Pancreas (tissue), 10 donors: Measurements from ENCODE around the gene C12orf54. TPM values are rescaled to one million over a fixed set of nuclear protein-coding genes. Genes with fewer than 3 reads are reported as not detected.
A peak's percentile ranks its signal among the peaks of the same experiment; 100 is the strongest.
"Not testable (repeated sequence)": the region's sequence is repeated elsewhere in the genome, so short reads cannot be mapped to it uniquely, and the experiment has no call there.

Experiments used
- ATAC-seq, 4 donors: fragments of 200-7000 bp; cut with Tn5 transposase; one replicate each; pipeline versions ENCODE4 v1.8.0 to v1.9.1; 2020; ENCODE audit warnings: mild to moderate bottlenecking in 4 of 4, moderate library complexity in 4 of 4
- DNase-seq, 6 donors: peaks; one replicate each; pipeline ENCODE4 v3.0.0-alpha.2; 2020
- FAIRE-seq: peaks from 2 replicates; lab custom pipeline; 2012; peaks lifted over from hg19 to GRCh38; lab: Jason Lieb, UNC
- H3K27ac ChIP-seq, 4 donors: fragments of 200-600 bp; sonication (generic); 1 replicate in 3 of 4; 2 replicates in 1 of 4; pipeline versions ENCODE4 v1.5.0 to v1.8.0; 2020
- H3K27me3 ChIP-seq, 4 donors: fragments of 200-600 bp; one replicate each; pipeline ENCODE4 v1.8.0; 2021
- H3K36me3 ChIP-seq, 3 donors: fragments of 200-600 bp; sonication (generic) in 1 of 3; one replicate each; pipeline versions ENCODE4 v1.5.0 to v1.8.0; 2020 to 2021
- H3K4me1 ChIP-seq, 3 donors: fragments of 200-600 bp; one replicate each; pipeline ENCODE4 v1.8.0; 2021
- H3K4me3 ChIP-seq, 4 donors: fragments of 200-600 bp; sonication (generic) in 2 of 4; one replicate each; pipeline versions ENCODE4 v1.5.0 to v1.8.0; 2020 to 2021
- H3K9me3 ChIP-seq, 4 donors: fragments of 200-600 bp; one replicate each; pipeline ENCODE4 v1.8.0; 2021
- WGBS, 2 donors: extraction: QIAGEN DNeasy Blood & Tissue Kit; methylation state at CpG; one replicate each; pipeline ENCODE4 v1.1.7; 2013; 5-methylcytosine and 5-hydroxymethylcytosine counted together
- intact Hi-C, 3 donors: fragments of 100-400 bp; cut with DNase I; formaldehyde crosslinking; loops; one replicate each; pipeline versions ENCODE4 v1.11.1 to v1.14.2; 2022
- polyA plus RNA-seq, 2 donors: library from polyadenylated mRNA; stranded (reverse); fragments of 200-250 nt; gene quantifications; one replicate each; pipeline ENCODE4 v1.2.3, GENCODE V29; 2013
- total RNA-seq, 6 donors: library from RNA; stranded (reverse); fragmentation: NEBNext Ultra II Directional in 4 of 6; extraction: Animal tissue kit (Norgen Biotek cat#: 25700) in 4 of 6; gene quantifications; one replicate each; pipeline versions ENCODE4 v1.2.1 to v1.2.4, GENCODE V29; 2021 to 2023
- TF ChIP-seq, protein P1 (sequence below), 4 donors: fragments of 200-600 bp; sonication (generic) in 3 of 4; IDR thresholded peaks; one replicate each; pipeline versions ENCODE4 v1.5.0 to v1.8.0; 2021; ENCODE audit warnings: antibody characterized with exemption in 4 of 4
- donor health status: healthy with polysubstance abuse.
- donor health status: DM: no; HTN: no; CAD: no; lungs with moderate emphysema.
- donor health status: DM: no; HTN: no; CAD: no.
- donor health status: control.
- donor health status: control.
- donor health status: Bipolar disorder and iron deficiency.
- donor health status: DM: yes; HTN: yes; CAD: no.
- donor health status: DM: no; HTN: no; CAD: no.
- donor health status: DM: no; HTN: no; CAD: no.
- donor health status: DM: yes; HTN: yes; CAD: no.

The C12orf54 gene
- total and polyA plus RNA-seq, 8 donors: 0.61 to 0.77 TPM; not detected in 6

DNA sequence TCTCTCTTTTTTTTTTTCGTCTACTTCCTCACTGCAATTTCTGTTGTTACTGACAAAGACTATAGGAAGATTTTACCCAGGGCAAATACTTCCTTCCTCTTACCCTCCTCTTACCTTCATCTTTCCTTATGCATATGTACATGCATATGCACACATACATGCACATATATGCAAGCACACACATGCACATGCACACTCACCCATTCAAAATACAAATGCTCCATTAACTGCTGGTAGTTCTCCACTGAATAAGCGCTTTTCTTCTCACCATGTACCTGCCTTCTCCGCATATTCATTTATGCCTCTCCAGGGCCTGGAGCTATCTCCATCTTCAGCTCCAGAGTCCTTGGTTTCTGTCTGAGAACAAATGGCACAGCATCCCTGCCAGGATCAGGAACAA, 632 bp downstream of the C12orf54 start:
- ATAC-seq (no peak), FAIRE-seq (no peak), DNase-seq (no peak)
- Histone ChIP-seq H3K27ac (no peak overlapping the region), H3K4me1 (no peaks in the 10 kb centered on the region), H3K4me3 (no peak overlapping the region), H3K9me3 (no peaks in the 10 kb centered on the region), H3K36me3 (no peaks in the 10 kb centered on the region), H3K27me3 (no peaks in the 10 kb centered on the region)
- intact Hi-C loops: no loop called here
- 75 to 79% methylated on average over 3 of the region's 3 CpGs for WGBS, 2 donors
- TF ChIP-seq, protein P1, sequence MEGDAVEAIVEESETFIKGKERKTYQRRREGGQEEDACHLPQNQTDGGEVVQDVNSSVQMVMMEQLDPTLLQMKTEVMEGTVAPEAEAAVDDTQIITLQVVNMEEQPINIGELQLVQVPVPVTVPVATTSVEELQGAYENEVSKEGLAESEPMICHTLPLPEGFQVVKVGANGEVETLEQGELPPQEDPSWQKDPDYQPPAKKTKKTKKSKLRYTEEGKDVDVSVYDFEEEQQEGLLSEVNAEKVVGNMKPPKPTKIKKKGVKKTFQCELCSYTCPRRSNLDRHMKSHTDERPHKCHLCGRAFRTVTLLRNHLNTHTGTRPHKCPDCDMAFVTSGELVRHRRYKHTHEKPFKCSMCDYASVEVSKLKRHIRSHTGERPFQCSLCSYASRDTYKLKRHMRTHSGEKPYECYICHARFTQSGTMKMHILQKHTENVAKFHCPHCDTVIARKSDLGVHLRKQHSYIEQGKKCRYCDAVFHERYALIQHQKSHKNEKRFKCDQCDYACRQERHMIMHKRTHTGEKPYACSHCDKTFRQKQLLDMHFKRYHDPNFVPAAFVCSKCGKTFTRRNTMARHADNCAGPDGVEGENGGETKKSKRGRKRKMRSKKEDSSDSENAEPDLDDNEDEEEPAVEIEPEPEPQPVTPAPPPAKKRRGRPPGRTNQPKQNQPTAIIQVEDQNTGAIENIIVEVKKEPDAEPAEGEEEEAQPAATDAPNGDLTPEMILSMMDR (IDR thresholded peaks at IDR 0.05): no peak

DNA sequence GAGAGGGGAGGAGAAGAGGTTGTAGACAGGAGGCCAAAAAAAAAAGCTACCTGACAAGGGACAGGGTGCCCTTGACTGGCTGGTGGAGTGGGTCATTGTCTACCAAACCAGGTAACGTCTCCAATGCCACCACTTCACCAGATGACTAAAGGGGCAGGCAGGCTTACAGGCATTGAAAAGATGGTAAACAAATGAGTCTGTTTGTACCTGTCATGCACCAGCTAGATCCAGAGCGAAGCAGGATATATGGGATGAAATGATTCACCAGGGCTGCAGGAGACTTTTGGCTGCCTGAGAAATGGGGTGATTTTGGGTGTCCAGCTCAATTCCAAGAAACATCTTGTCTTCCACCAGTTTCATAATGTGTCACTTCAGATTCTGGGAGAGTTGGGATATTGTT, 4.0 kb downstream of the C12orf54 start:
- Histone ChIP-seq H3K4me1 (no peaks in the 10 kb centered on the region), H3K36me3 (no peaks in the 10 kb centered on the region), H3K27ac (no peak overlapping the region), H3K27me3 (no peaks in the 10 kb centered on the region), H3K9me3 (no peaks in the 10 kb centered on the region), H3K4me3 (no peak overlapping the region)
- FAIRE-seq: no peak
- no peak for DNase-seq
- TF ChIP-seq, protein P1 (IDR thresholded peaks at IDR 0.05): no peak
- intact Hi-C loops: no loop called here
- ATAC-seq: no peak
- 57 to 60% methylated on average over 2 of the region's 2 CpGs for WGBS, 2 donors

DNA sequence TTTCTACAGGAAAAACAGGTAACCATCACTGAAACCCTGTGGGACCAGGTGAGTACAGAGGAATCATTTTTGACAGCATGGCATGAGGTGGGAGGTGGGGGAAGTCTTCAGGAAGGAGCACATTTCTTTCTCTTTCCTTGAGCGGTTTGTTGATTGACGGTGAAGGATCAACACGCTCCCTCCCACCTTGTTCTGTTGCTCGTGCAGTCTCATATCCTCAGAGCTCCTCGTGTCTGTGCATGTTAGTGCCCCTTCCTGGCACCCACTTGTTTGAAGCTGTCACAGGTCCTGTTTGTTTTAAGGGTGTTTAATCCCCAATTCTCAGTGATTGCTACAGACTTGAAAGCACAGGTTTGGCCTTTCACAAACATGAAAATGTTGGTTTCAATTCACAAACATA, 4.4 kb downstream of the C12orf54 start:
- ATAC-seq: no peak
- intact Hi-C loops: no loop called here
- H3K4me3 ChIP-seq: no peak overlapping the region
- H3K4me1 ChIP-seq: no peaks in the 10 kb centered on the region
- 51 to 58% methylated on average over 5 of the region's 5 CpGs for WGBS, 2 donors
- H3K27ac ChIP-seq: no peak overlapping the region
- FAIRE-seq: no peak
- TF ChIP-seq, protein P1 (IDR thresholded peaks at IDR 0.05): no peak
- DNase-seq: no peak
- no peaks in the 10 kb centered on the region for H3K9me3 ChIP-seq
- no peaks in the 10 kb centered on the region for H3K27me3 ChIP-seq
- no peaks in the 10 kb centered on the region for H3K36me3 ChIP-seq

DNA sequence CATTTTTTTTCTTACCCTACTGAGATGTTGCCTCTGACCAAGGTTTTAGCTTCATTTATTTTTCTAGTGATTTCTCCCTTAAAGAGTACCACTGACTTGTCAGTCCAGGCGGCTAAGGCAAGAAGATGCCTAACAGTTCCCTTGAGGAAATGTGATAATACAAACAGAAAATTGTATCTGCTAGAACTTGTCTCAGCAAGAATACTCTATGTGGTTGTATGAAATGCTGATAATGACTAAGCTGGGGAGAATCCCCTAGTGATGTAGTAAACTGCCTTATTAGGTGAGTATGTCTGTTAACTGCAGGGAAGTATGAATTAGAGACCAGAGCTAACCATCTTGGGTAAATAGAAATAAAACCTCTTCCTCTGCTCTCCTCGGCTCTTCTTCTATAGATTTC, 6.7 kb downstream of the C12orf54 start:
- no peak overlapping the region for H3K4me3 ChIP-seq
- DNase-seq (no peak), FAIRE-seq (no peak), ATAC-seq (no peak)
- intact Hi-C loops: no loop called here
- H3K4me1 ChIP-seq: no peaks in the 10 kb centered on the region
- no peaks in the 10 kb centered on the region for H3K27me3 ChIP-seq
- TF ChIP-seq, protein P1 (IDR thresholded peaks at IDR 0.05): no peak
- H3K9me3 ChIP-seq: no peaks in the 10 kb centered on the region
- H3K27ac ChIP-seq: no peak overlapping the region
- 61 to 67% methylated on average over 2 of the region's 2 CpGs for WGBS, 2 donors
- no peaks in the 10 kb centered on the region for H3K36me3 ChIP-seq

DNA sequence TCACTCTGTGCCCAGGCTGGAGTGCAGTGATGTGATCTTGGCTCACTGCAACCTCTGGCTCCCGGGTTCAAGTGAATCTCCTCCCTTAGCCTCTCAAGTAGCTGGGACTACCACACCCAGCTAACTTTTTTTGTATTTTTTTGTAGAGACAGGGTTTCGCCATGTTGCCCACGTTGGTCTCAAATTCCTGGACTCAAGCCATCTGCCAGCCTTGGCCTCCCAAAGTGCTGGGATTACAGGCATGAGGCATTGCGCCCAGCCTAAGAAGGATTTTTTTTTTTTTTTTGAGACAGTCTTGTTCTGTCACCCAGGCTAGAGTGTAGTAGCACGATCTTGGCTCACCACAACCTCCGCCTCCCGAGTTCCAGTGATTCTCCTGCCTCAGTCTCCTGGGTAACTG, 7.2 kb downstream of the C12orf54 start:
- DNase-seq, FAIRE-seq, H3K27ac ChIP-seq, ATAC-seq, H3K36me3 ChIP-seq, H3K9me3 ChIP-seq, H3K4me1 ChIP-seq, H3K27me3 ChIP-seq, intact Hi-C loops, H3K4me3 ChIP-seq: not testable (repeated sequence)
- 69 to 76% methylated on average over 7 of the region's 7 CpGs for WGBS, 2 donors

DNA sequence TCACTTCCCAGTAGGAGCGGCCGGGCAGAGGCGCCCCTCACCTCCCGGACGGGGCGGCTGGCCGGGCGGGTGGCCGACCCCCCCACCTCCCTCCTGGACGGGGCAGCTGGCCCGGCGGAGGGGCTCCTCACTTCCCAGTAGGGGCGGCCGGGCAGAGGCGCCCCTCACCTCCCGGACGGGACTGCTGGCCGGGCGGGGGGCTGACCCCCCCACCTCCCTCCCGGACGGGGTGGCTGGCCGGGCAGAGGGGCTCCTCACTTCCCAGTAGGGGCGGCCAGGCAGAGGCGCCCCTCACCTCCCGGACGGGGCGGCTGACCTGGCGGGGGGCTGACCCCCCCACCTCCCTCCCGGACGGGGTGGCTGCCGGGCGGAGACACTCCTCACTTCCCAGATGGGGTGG, 18.0 kb downstream of the C12orf54 start:
- H3K9me3 ChIP-seq, intact Hi-C loops, H3K36me3 ChIP-seq, H3K27me3 ChIP-seq, H3K27ac ChIP-seq, ATAC-seq, H3K4me3 ChIP-seq, H3K4me1 ChIP-seq, FAIRE-seq: not testable (repeated sequence)
- 91 to 93% methylated on average over 17 to 26 of the region's 32 CpGs for WGBS, 2 donors
- peak in 1 of 6 donors; percentile 27 for DNase-seq

DNA sequence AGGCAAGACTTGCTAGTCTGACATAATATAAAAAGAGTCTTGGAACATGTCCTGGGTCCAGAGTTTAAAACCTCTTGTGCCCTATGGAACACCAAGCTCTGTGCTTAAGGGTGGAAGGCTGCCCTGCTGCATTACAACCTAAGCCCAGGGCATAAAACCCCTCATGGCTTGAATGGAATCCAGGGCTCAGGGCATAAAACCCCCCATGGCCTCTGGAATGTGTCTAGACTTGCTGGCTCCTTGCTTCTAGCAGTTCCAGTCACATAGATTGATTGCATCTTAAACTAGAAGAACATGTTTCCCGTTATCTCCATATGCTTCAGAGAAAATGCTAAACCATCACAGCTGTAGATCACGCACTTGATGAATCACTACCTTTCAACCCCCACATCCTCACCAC, 24.5 kb downstream of the C12orf54 start:
- 22 to 28% methylated on average over 2 of the region's 2 CpGs for WGBS, 2 donors
- FAIRE-seq, intact Hi-C loops, H3K4me1 ChIP-seq, H3K9me3 ChIP-seq, DNase-seq, H3K27me3 ChIP-seq, ATAC-seq, H3K36me3 ChIP-seq, H3K4me3 ChIP-seq, H3K27ac ChIP-seq: not testable (repeated sequence)
